Panc1 (cell line): ENCODE results near the gene MIOX.

Source experiments
- CTCF ChIP-seq: fragments of 450-650 bp; IDR thresholded peaks from 2 replicates; pipeline ENCODE4 v1.5.1; 2017; ENCODE audit warnings: mild to moderate bottlenecking
- SIN3A ChIP-seq: IDR thresholded peaks from 2 replicates; pipeline ENCODE4 v1.6.1; 2012; ENCODE audit warnings: low read depth, mild to moderate bottlenecking, low read length, moderate library complexity, borderline replicate concordance; ENCODE audit not compliant: insufficient read depth

- TF ChIP-seq CTCF (no peak), SIN3A (no peak)
Measured at GRCh38 chr22:50475652-50476002, 11.0 kb upstream of the MIOX start.
